H9 (cell line): ENCODE data around the gene RYR3. TPM values are rescaled to one million over a fixed set of nuclear protein-coding genes. Genes with fewer than 3 reads are reported as not detected.

Source experiments
- DNase-seq: peaks from one replicate; pipeline ENCODE4 v3.0.0-alpha.2; 2017
- H2AFZ ChIP-seq: one replicate; pipeline ENCODE4 v1.6.1; 2013; ENCODE audit warnings: mild to moderate bottlenecking, low read length, control low read depth, moderate library complexity
- H2AK5ac ChIP-seq: 2 replicates; pipeline ENCODE4 v1.6.1; 2013; ENCODE audit warnings: low read length, control low read depth, mixed read lengths; ENCODE audit not compliant: insufficient read length
- H2BK120ac ChIP-seq: one replicate; pipeline ENCODE4 v1.6.1; 2013; ENCODE audit warnings: low read depth, mild to moderate bottlenecking, low read length, control low read depth, inconsistent platforms; ENCODE audit not compliant: poor library complexity, severe bottlenecking
- H2BK12ac ChIP-seq: 2 replicates; pipeline ENCODE4 v1.6.1; 2013; ENCODE audit warnings: low read length, control low read depth, mixed read lengths, low read depth; ENCODE audit not compliant: insufficient read length
- H2BK15ac ChIP-seq: 2 replicates; pipeline ENCODE4 v1.6.1; 2013; ENCODE audit warnings: low read depth, low read length, control low read depth
- H2BK20ac ChIP-seq: one replicate; pipeline ENCODE4 v1.6.1; 2013; ENCODE audit warnings: low read depth, mild to moderate bottlenecking, low read length, control low read depth, inconsistent platforms; ENCODE audit not compliant: poor library complexity, severe bottlenecking
- H2BK5ac ChIP-seq: 2 replicates; pipeline ENCODE4 v1.6.1; 2013; ENCODE audit warnings: low read length, control low read depth, mixed read lengths; ENCODE audit not compliant: insufficient read length
- H3K14ac ChIP-seq: 2 replicates; pipeline ENCODE4 v1.6.1; 2013; ENCODE audit warnings: low read length, control low read depth; ENCODE audit not compliant: insufficient read depth
- H3K18ac ChIP-seq: 2 replicates; pipeline ENCODE4 v1.6.1; 2013; ENCODE audit warnings: low read depth, mild to moderate bottlenecking, mixed read lengths, low read length, control low read depth; ENCODE audit not compliant: insufficient read length
- H3K23ac ChIP-seq: 2 replicates; pipeline ENCODE4 v1.6.1; 2013; ENCODE audit warnings: low read length, control low read depth, mixed read lengths, low read depth; ENCODE audit not compliant: insufficient read length
- H3K23me2 ChIP-seq: 2 replicates; pipeline ENCODE4 v1.6.1; 2013; ENCODE audit warnings: low read depth, mild to moderate bottlenecking, mixed read lengths, low read length, control low read depth; ENCODE audit not compliant: insufficient read length, poor library complexity, severe bottlenecking
- H3K27ac ChIP-seq: 2 replicates; pipeline ENCODE4 v1.5.1; 2013; ENCODE audit warnings: low read length, control low read depth, mixed read lengths, low read depth; ENCODE audit not compliant: insufficient read length
- H3K27me3 ChIP-seq: 2 replicates; pipeline ENCODE4 v1.6.1; 2013; ENCODE audit warnings: low read length, control low read depth, inconsistent platforms; ENCODE audit not compliant: insufficient read depth
- H3K4ac ChIP-seq: 2 replicates; pipeline ENCODE4 v1.6.1; 2013; ENCODE audit warnings: low read depth, mild to moderate bottlenecking, control low read depth, inconsistent platforms, low read length, moderate library complexity
- H3K4me1 ChIP-seq: 2 replicates; pipeline ENCODE4 v1.6.1; 2013; ENCODE audit warnings: low read length, control low read depth, inconsistent platforms; ENCODE audit not compliant: insufficient read depth
- H3K4me2 ChIP-seq: 2 replicates; pipeline ENCODE4 v1.6.1; 2013; ENCODE audit warnings: low read length, control low read depth, mixed read lengths; ENCODE audit not compliant: insufficient read length, insufficient read depth
- H3K56ac ChIP-seq: 2 replicates; pipeline ENCODE4 v1.6.1; 2013; ENCODE audit warnings: low read depth, mild to moderate bottlenecking, mixed read lengths, low read length, control low read depth; ENCODE audit not compliant: insufficient read length
- H3K79me1 ChIP-seq: 2 replicates; pipeline ENCODE4 v1.6.1; 2013; ENCODE audit warnings: low read depth, mild to moderate bottlenecking, moderate library complexity, low read length, control low read depth, inconsistent platforms; ENCODE audit not compliant: insufficient read depth, poor library complexity, severe bottlenecking
- H3K79me2 ChIP-seq: 2 replicates; pipeline ENCODE4 v1.6.1; 2013; ENCODE audit warnings: low read length, control low read depth, inconsistent platforms; ENCODE audit not compliant: insufficient read depth
- H3K9ac ChIP-seq: 2 replicates; pipeline ENCODE4 v1.6.1; 2013; ENCODE audit warnings: low read length, control low read depth, mixed read lengths; ENCODE audit not compliant: insufficient read length; ENCODE audit errors: extremely low read depth
- H3K9me3 ChIP-seq: one replicate; pipeline ENCODE4 v1.6.1; 2013; ENCODE audit warnings: low read depth, low read length, inconsistent platforms; ENCODE audit not compliant: control insufficient read depth
- H3T11ph ChIP-seq: one replicate; pipeline ENCODE4 v1.6.1; 2013; ENCODE audit warnings: mild to moderate bottlenecking, low read length, control low read depth, inconsistent platforms
- H4K20me1 ChIP-seq: one replicate; pipeline ENCODE4 v1.6.1; 2013; ENCODE audit not compliant: control insufficient read depth, insufficient read length, insufficient read depth
- H4K5ac ChIP-seq: 2 replicates; pipeline ENCODE4 v1.6.1; 2013; ENCODE audit warnings: low read depth, mild to moderate bottlenecking, mixed read lengths, low read length, control low read depth; ENCODE audit not compliant: insufficient read length
- H4K8ac ChIP-seq: replicated peaks from 2 replicates; pipeline ENCODE4 v1.6.1; 2013; ENCODE audit warnings: low read length, control low read depth, mixed read lengths, low read depth; ENCODE audit not compliant: insufficient read length
- H4K91ac ChIP-seq: 2 replicates; pipeline ENCODE4 v1.6.1; 2013; ENCODE audit warnings: low read depth, mild to moderate bottlenecking, moderate library complexity, mixed read lengths, low read length, control low read depth; ENCODE audit not compliant: insufficient read length
- H3K27ac Mint-ChIP-seq, 3 experiments: 2 replicates in 2 of 3; 3 replicates in 1 of 3; pipeline ENCODE4 v1.8.0; 2020 to 2021; ENCODE audit warnings: mixed read lengths in 3 of 3, mild to moderate bottlenecking in 1 of 3, moderate library complexity in 1 of 3
- H3K27me3 Mint-ChIP-seq: 2 replicates; pipeline ENCODE4 v1.8.0; 2021; ENCODE audit warnings: low read depth, mild to moderate bottlenecking, moderate library complexity, mixed read lengths
- H3K36me3 Mint-ChIP-seq, 3 experiments: 2 replicates in 2 of 3; 3 replicates in 1 of 3; pipeline ENCODE4 v1.8.0; 2020 to 2021; ENCODE audit warnings: low read depth in 3 of 3, mixed read lengths in 3 of 3; ENCODE audit not compliant: insufficient read depth in 1 of 3
- H3K4me1 Mint-ChIP-seq, 2 experiments: 2 replicates each; pipeline ENCODE4 v1.8.0; 2020; ENCODE audit warnings: mixed read lengths in 2 of 2
- H3K4me3 Mint-ChIP-seq, 2 experiments: 2 replicates in 1 of 2; 3 replicates in 1 of 2; pipeline ENCODE4 v1.8.0; 2020 to 2021; ENCODE audit warnings: mild to moderate bottlenecking in 2 of 2, mixed read lengths in 2 of 2, moderate library complexity in 1 of 2
- H3K9me3 Mint-ChIP-seq, 2 experiments: 2 replicates in 1 of 2; 3 replicates in 1 of 2; pipeline ENCODE4 v1.8.0; 2020; ENCODE audit warnings: mild to moderate bottlenecking in 2 of 2, mixed read lengths in 2 of 2, moderate library complexity in 1 of 2
- CTCF ChIP-seq: fragments of 200-600 bp; sonication (generic); conservative IDR thresholded peaks from 3 replicates; pipeline ENCODE4 v1.8.0; 2021; ENCODE audit warnings: antibody characterized with exemption, mild to moderate bottlenecking
- WGBS: extraction: QIAGEN DNeasy Blood & Tissue Kit; methylation state at CpG from one replicate; pipeline ENCODE4 v1.1.7; 2013; ENCODE audit warnings: missing lambda C conversion rate, low lambda C conversion rate, mixed read lengths; ENCODE audit not compliant: insufficient read length; ENCODE audit errors: extremely low coverage; 5-methylcytosine and 5-hydroxymethylcytosine counted together
- total RNA-seq: library from RNA; stranded (reverse); gene quantifications from 2 replicates; pipeline ENCODE4 v1.2.1, GENCODE V29; 2021

RYR3 gene
- total RNA-seq, 1 experiment from 2014 or later: 0.85 TPM

- no peak overlapping the region for H3K4me3 Mint-ChIP-seq
- Histone ChIP-seq H2BK120ac (no peak overlapping the region), H2AK5ac (no peak overlapping the region), H3K23ac (no peak overlapping the region), H3K79me2 (no peaks in the 10 kb centered on the region), H3K18ac (peak overlapping the region; percentile 21), H3K56ac (no peak overlapping the region), H3K27ac (no peak overlapping the region), H2BK12ac (no peak overlapping the region), H3K79me1 (no peaks in the 10 kb centered on the region), H3K27me3 (no peaks in the 10 kb centered on the region), H3K9me3 (no peaks in the 10 kb centered on the region), H4K20me1 (no peaks in the 10 kb centered on the region), H3T11ph (no peak overlapping the region), H2BK5ac (no peak overlapping the region), H3K9ac (no peak overlapping the region), H3K4me2 (no peak overlapping the region), H4K91ac (no peak overlapping the region), H3K23me2 (no peaks in the 10 kb centered on the region), H4K5ac (no peak overlapping the region), H3K4ac (no peak overlapping the region), H3K14ac (no peak overlapping the region), H4K8ac (no peak overlapping the region), H2BK20ac (no peak overlapping the region), H2AFZ (peak overlapping the region; percentile 54), H2BK15ac (no peak overlapping the region), H3K4me1 (peaks cover 9% of the 10 kb centered on the region; the same call in 1 of the 2 replicates)
- no peak for DNase-seq
- H3K4me1 Mint-ChIP-seq: peaks cover 32 to 40% of the 10 kb centered on the region in 2 experiments
- peak overlapping the region in 2 of 3 experiments; percentile 1 to 62; a peak in 3 of 7 replicates for H3K27ac Mint-ChIP-seq
- peaks cover 1 to 5% (median 3%) of the 10 kb centered on the region in 3 experiments; a peak in 6 of 7 replicates for H3K36me3 Mint-ChIP-seq
- WGBS: no CpG with 5 or more reads among the region's 7 CpGs
- TF ChIP-seq CTCF: no peak
- peaks cover 2% of the 10 kb centered on the region; the same call in 1 of the 2 replicates for H3K27me3 Mint-ChIP-seq
- H3K9me3 Mint-ChIP-seq: peaks cover 2 to 4% of the 10 kb centered on the region in 2 experiments; a peak in 3 of 5 replicates
Measured at GRCh38 chr15:33600212-33600611, 289.4 kb downstream of the RYR3 start.
